Measurements from ENCODE around the gene RALY. TPM values are rescaled to one million over a fixed set of nuclear protein-coding genes. Genes with fewer than 3 reads are reported as not detected.

RALY gene
- total and polyA plus RNA-seq, 2 donors (not counting 3 experiments of a cell fraction or from before 2014, with no cell fraction given), result 142 to 146 TPM

GRCh38 chr20:34082232-34082887 is 88.6 kb downstream of the RALY start:
- H2AFZ ChIP-seq (ENCODE audit: low read depth, low read length), result no peak overlapping the region
- H3K27me3 ChIP-seq (ENCODE audit: control insufficient read depth in 2 of 2, insufficient read depth in 2 of 2, low read length in 2 of 2), result no peaks in the 10 kb centered on the region
- FAIRE-seq (no peak), DNase-seq (ENCODE audit: low read depth, low spot score) (no peak)
- no peaks in the 10 kb centered on the region for H3K9me3 ChIP-seq (replicated peaks; ENCODE audit: control insufficient read depth, insufficient read depth, low read length)
- intact Hi-C loops (cut with micrococcal nuclease) (no loop called here), dilution Hi-C loops (cut with MboI; ENCODE audit: extremely low pct_ligation_motif_present, low sequenced_read_pairs) (no loop called here)
- BruUV-seq (replicated peaks), result no TSS peak
- H3K79me2 ChIP-seq (ENCODE audit: control insufficient read depth, insufficient read depth, low read length), result no peaks in the 10 kb centered on the region
- no peak overlapping the region for H3K4me2 ChIP-seq (ENCODE audit: insufficient read depth, low read length)
- H3K4me3 ChIP-seq (replicated peaks in 1 of 3; ENCODE audit: insufficient read depth in 1 of 3, low read depth in 1 of 3, low read length in 3 of 3), result no peak overlapping the region
- no peaks in the 10 kb centered on the region for H4K20me1 ChIP-seq (replicated peaks; ENCODE audit: control insufficient read depth, extremely low read depth, insufficient read depth, low read length)
- no peak overlapping the region for H3K27ac ChIP-seq (ENCODE audit: insufficient read depth, low read depth, low read length)
- TF ChIP-seq JUN (IDR thresholded peaks at IDR 0.05; ENCODE audit: borderline replicate concordance, insufficient read depth, insufficient read length, low read depth) (no peak), GATA2 (IDR thresholded peaks at IDR 0.05; ENCODE audit: insufficient read depth, insufficient read length, low read depth, low read length) (no peak), EZH2 (IDR thresholded peaks at IDR 0.05; ENCODE audit: borderline replicate concordance, low read depth, low read length, severe bottlenecking) (no peak), CTCF (IDR thresholded peaks at IDR 0.05; ENCODE audit: extremely low read depth in 1 of 2, insufficient read depth in 1 of 2, low read depth in 1 of 2, low read length in 2 of 2) (no peak), POLR2AphosphoS5 (IDR thresholded peaks at IDR 0.05; ENCODE audit: insufficient read depth, low read depth, low read length) (no peak), MAX (IDR thresholded peaks at IDR 0.05; ENCODE audit: insufficient read depth, insufficient read length) (no peak), FOS (IDR thresholded peaks at IDR 0.05; ENCODE audit: borderline replicate concordance, insufficient read depth, low read length) (no peak), MYC (IDR thresholded peaks at IDR 0.05; ENCODE audit: low read depth, low read length) (no peak)
- H3K36me3 ChIP-seq (ENCODE audit: control insufficient read depth in 2 of 2, extremely low read depth in 1 of 2, insufficient read depth in 2 of 2, low read length in 2 of 2), result peaks cover 7 to 27% of the 10 kb centered on the region in 2 experiments
- no peaks in the 10 kb centered on the region for H3K9me1 ChIP-seq (replicated peaks; ENCODE audit: control insufficient read depth, extremely low read depth, insufficient read depth, low read length)
- H3K9ac ChIP-seq (replicated peaks; ENCODE audit: extremely low read depth, insufficient read depth, low read length), result no peak overlapping the region
- ChIA-PET CTCF (interaction anchor here (0.5 to 2.8 kb wide), 8 partner anchors 13 to 652 kb away, joined by 3 to 13 read pairs (median 4); no protein-coding TSS in a partner anchor), POLR2A (no interaction called here)
- no peaks in the 10 kb centered on the region for H3K4me1 ChIP-seq (ENCODE audit: control insufficient read depth, extremely low read depth, insufficient read depth, low read length)

Data from endothelial cell of umbilical vein (primary cell).